Liver (tissue), 9 donors: ENCODE results near the gene CEP131. TPM values are rescaled to one million over a fixed set of nuclear protein-coding genes. Genes with fewer than 3 reads are reported as not detected.

Source experiments
- DNase-seq: peaks from one replicate; pipeline ENCODE4 v3.0.0-alpha.2; 2017; ENCODE audit warnings: low spot score
- H3K27ac ChIP-seq, 2 donors: one replicate each; pipeline ENCODE4 v1.7.0; 2013; ENCODE audit warnings: inconsistent platforms in 2 of 2, low read length in 2 of 2, control low read depth in 1 of 2, low read depth in 1 of 2, mild to moderate bottlenecking in 1 of 2
- H3K27me3 ChIP-seq, 4 donors: one replicate each; pipeline versions ENCODE4 v1.6.1 to v1.7.0; 2013; ENCODE audit warnings: low read length in 3 of 4, inconsistent platforms in 1 of 4, mild to moderate bottlenecking in 1 of 4, moderate library complexity in 1 of 4; ENCODE audit not compliant: control insufficient read depth in 4 of 4, insufficient read depth in 4 of 4
- H3K36me3 ChIP-seq, 4 donors: one replicate each; pipeline versions ENCODE4 v1.6.1 to v1.7.0; 2013; ENCODE audit warnings: low read length in 3 of 4, mild to moderate bottlenecking in 3 of 4, low read depth in 1 of 4, moderate library complexity in 1 of 4; ENCODE audit not compliant: control insufficient read depth in 4 of 4, insufficient read depth in 3 of 4
- H3K4me1 ChIP-seq, 4 donors: one replicate each; pipeline versions ENCODE4 v1.6.1 to v1.7.0; 2013; ENCODE audit warnings: low read length in 3 of 4, mild to moderate bottlenecking in 3 of 4, moderate library complexity in 1 of 4; ENCODE audit not compliant: control insufficient read depth in 4 of 4, insufficient read depth in 4 of 4
- H3K4me3 ChIP-seq, 3 donors: one replicate each; pipeline versions ENCODE4 v1.6.1 to v1.7.0; 2013; ENCODE audit warnings: low read length in 3 of 3, control low read depth in 1 of 3, low read depth in 1 of 3, mild to moderate bottlenecking in 1 of 3
- H3K9ac ChIP-seq, 2 donors: one replicate each; pipeline ENCODE4 v1.7.0; 2013; ENCODE audit warnings: low read length in 2 of 2, mild to moderate bottlenecking in 2 of 2, moderate library complexity in 2 of 2, control low read depth in 1 of 2, low read depth in 1 of 2
- H3K9me3 ChIP-seq, 4 donors: one replicate each; pipeline versions ENCODE4 v1.6.1 to v1.7.0; 2013; ENCODE audit warnings: low read length in 3 of 4; ENCODE audit not compliant: control insufficient read depth in 4 of 4
- EGR1 ChIP-seq, 2 donors: IDR thresholded peaks; 2 replicates each; pipeline ENCODE4 v1.6.1; 2016 to 2018; ENCODE audit warnings: antibody characterized with exemption in 2 of 2, low read depth in 2 of 2
- FOXA1 ChIP-seq: IDR thresholded peaks from 2 replicates; pipeline ENCODE4 v1.6.1; 2016; ENCODE audit warnings: antibody characterized with exemption
- FOXA2 ChIP-seq: IDR thresholded peaks from 2 replicates; pipeline ENCODE4 v1.6.1; 2016; ENCODE audit warnings: antibody characterized with exemption
- HNF4G ChIP-seq: IDR thresholded peaks from 2 replicates; pipeline ENCODE4 v1.6.1; 2016; ENCODE audit warnings: antibody characterized with exemption
- JUND ChIP-seq, 2 donors: IDR thresholded peaks; 2 replicates each; pipeline ENCODE4 v1.6.1; 2016; ENCODE audit warnings: antibody characterized with exemption in 2 of 2
- NR2F2 ChIP-seq: IDR thresholded peaks from 2 replicates; pipeline ENCODE4 v1.6.1; 2016; ENCODE audit warnings: antibody characterized with exemption
- RAD21 ChIP-seq, 2 donors: IDR thresholded peaks; 2 replicates each; pipeline ENCODE4 v1.6.1; 2016; ENCODE audit warnings: antibody characterized with exemption in 2 of 2, mild to moderate bottlenecking in 2 of 2
- RXRA ChIP-seq, 2 donors: IDR thresholded peaks; 2 replicates each; pipeline ENCODE4 v1.6.1; 2017 to 2018; ENCODE audit warnings: antibody characterized with exemption in 2 of 2, mild to moderate bottlenecking in 1 of 2
- SP1 ChIP-seq: IDR thresholded peaks from 2 replicates; pipeline ENCODE4 v1.6.1; 2018; ENCODE audit warnings: antibody characterized with exemption, mild to moderate bottlenecking
- TAF1 ChIP-seq: conservative IDR thresholded peaks from 2 replicates; pipeline ENCODE4 v1.6.1; 2016; ENCODE audit warnings: antibody characterized with exemption, mild to moderate bottlenecking
- YY1 ChIP-seq: IDR thresholded peaks from 2 replicates; pipeline ENCODE4 v1.6.1; 2016; ENCODE audit warnings: antibody characterized with exemption, mild to moderate bottlenecking
- WGBS: extraction: QIAGEN DNeasy Blood & Tissue Kit; methylation state at CpG from one replicate; pipeline ENCODE4 v1.1.7; 2013; 5-methylcytosine and 5-hydroxymethylcytosine counted together
- polyA plus RNA-seq, 2 donors: library from polyadenylated mRNA; stranded (reverse) in 1 of 2; unstranded in 1 of 2; fragments of 200-250 nt in 1 of 2; fragments of >200 nt in 1 of 2; fragmentation: Nextera tagmentation in 1 of 2; extraction: Ambion mirVana in 1 of 2; gene quantifications; one replicate each; pipeline versions ENCODE4 v1.2.1 to v1.2.3, GENCODE V29; 2013 to 2015
- total RNA-seq, 2 donors: library from RNA; depleted of rRNA; stranded (reverse); fragments of >200 nt; gene quantifications; one replicate each; pipeline ENCODE4 v1.2.3, GENCODE V29; 2014
- TF ChIP-seq, protein P1 (sequence below): IDR thresholded peaks from 2 replicates; pipeline ENCODE4 v1.6.1; 2016; ENCODE audit warnings: antibody characterized with exemption, mild to moderate bottlenecking
- TF ChIP-seq, protein P2 (sequence below): IDR thresholded peaks from 2 replicates; pipeline ENCODE4 v1.6.1; 2016; ENCODE audit warnings: antibody characterized with exemption
- TF ChIP-seq, protein P3 (sequence below): IDR thresholded peaks from 2 replicates; pipeline ENCODE4 v1.6.1; 2016; ENCODE audit warnings: antibody characterized with exemption
- TF ChIP-seq, protein P4 (sequence below): IDR thresholded peaks from 2 replicates; pipeline ENCODE4 v1.6.1; 2016; ENCODE audit warnings: antibody characterized with exemption
- donor health status: healthy.
- donor health status: healthy.
- donor health status: healthy.
- donor health status: healthy.
- donor health status: healthy.

Gene CEP131
- total and polyA plus RNA-seq, 4 donors: 0.71 to 6.3 (median 2.2) TPM

DNA sequence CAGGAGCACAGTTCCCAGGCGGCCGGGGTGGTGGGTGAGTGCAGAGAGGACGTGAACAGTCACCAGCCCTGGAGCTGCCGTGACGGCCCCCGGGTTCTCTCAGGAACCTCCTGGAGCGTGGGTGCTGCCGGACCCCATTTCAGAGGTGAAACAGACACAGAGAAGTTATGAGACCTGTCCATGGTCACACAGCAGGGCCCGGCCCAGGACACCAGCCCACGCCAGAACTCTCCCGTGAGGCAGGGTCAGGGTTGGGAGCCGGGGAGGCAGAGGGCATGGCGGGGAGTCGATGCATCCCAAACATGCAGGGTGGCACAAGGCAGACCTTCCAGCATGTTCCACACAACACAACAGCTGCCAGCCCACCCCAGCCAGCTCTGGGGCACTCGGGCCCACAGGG lies 61.2 kb downstream of the CEP131 start:
- no peak overlapping the region for H3K27ac ChIP-seq

DNA sequence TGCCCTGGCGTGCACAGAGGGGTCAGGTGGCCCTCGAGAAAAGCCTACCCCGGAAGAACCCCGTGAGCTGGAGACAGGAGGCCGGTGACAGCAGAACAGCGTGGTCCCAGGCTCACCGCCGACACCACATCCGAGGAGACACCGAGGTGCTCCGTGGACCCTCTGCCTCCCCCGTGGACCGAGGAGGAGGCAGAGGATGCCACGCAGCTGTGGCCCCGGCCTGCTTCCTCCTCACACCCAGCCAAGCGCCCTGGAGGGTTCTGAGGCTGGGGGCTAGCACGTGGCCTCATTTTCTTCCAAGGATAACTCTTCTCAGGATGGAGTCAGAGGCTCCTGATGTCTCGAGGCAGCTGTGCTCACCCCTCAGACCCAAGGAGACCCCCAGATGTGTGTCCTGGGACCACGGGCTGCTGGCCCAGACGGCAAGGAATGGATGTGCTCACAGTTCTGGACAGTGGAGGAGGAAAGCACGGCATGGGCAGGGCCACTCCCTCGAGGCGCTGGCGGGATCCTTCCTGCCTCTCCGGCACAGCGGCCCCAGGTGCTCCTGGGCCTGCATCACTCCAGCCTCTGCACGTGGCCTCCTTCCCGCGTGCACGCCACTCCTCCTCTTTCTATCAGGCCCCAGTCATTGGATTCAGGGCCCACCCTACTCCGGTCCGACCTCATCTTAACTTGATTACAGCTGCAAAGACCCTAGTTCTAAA lies 61.9 kb downstream of the CEP131 start:
- Histone ChIP-seq H3K4me1 (peaks cover 0 to 9% (median 3%) of the 10 kb centered on the region in 4 donors), H3K36me3 (no peaks in the 10 kb centered on the region), H3K9ac (no peak overlapping the region), H3K9me3 (no peaks in the 10 kb centered on the region), H3K27me3 (no peaks in the 10 kb centered on the region), H3K27ac (no peak overlapping the region), H3K4me3 (no peak overlapping the region)
- WGBS: 83% methylated on average over 32 of the region's 32 CpGs
- no peak for DNase-seq
- TF ChIP-seq, protein P1, sequence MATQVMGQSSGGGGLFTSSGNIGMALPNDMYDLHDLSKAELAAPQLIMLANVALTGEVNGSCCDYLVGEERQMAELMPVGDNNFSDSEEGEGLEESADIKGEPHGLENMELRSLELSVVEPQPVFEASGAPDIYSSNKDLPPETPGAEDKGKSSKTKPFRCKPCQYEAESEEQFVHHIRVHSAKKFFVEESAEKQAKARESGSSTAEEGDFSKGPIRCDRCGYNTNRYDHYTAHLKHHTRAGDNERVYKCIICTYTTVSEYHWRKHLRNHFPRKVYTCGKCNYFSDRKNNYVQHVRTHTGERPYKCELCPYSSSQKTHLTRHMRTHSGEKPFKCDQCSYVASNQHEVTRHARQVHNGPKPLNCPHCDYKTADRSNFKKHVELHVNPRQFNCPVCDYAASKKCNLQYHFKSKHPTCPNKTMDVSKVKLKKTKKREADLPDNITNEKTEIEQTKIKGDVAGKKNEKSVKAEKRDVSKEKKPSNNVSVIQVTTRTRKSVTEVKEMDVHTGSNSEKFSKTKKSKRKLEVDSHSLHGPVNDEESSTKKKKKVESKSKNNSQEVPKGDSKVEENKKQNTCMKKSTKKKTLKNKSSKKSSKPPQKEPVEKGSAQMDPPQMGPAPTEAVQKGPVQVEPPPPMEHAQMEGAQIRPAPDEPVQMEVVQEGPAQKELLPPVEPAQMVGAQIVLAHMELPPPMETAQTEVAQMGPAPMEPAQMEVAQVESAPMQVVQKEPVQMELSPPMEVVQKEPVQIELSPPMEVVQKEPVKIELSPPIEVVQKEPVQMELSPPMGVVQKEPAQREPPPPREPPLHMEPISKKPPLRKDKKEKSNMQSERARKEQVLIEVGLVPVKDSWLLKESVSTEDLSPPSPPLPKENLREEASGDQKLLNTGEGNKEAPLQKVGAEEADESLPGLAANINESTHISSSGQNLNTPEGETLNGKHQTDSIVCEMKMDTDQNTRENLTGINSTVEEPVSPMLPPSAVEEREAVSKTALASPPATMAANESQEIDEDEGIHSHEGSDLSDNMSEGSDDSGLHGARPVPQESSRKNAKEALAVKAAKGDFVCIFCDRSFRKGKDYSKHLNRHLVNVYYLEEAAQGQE: no peak
- no peak for TF ChIP-seq RXRA (IDR thresholded peaks at IDR 0.05)
- TF ChIP-seq, protein P2, sequence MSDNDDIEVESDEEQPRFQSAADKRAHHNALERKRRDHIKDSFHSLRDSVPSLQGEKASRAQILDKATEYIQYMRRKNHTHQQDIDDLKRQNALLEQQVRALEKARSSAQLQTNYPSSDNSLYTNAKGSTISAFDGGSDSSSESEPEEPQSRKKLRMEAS: no peak
- TF ChIP-seq JUND (IDR thresholded peaks at IDR 0.05): no peak
- TF ChIP-seq TAF1: no peak
- TF ChIP-seq, protein P3, sequence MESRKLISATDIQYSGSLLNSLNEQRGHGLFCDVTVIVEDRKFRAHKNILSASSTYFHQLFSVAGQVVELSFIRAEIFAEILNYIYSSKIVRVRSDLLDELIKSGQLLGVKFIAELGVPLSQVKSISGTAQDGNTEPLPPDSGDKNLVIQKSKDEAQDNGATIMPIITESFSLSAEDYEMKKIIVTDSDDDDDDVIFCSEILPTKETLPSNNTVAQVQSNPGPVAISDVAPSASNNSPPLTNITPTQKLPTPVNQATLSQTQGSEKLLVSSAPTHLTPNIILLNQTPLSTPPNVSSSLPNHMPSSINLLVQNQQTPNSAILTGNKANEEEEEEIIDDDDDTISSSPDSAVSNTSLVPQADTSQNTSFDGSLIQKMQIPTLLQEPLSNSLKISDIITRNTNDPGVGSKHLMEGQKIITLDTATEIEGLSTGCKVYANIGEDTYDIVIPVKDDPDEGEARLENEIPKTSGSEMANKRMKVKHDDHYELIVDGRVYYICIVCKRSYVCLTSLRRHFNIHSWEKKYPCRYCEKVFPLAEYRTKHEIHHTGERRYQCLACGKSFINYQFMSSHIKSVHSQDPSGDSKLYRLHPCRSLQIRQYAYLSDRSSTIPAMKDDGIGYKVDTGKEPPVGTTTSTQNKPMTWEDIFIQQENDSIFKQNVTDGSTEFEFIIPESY: no peak
- no peak for TF ChIP-seq SP1
- TF ChIP-seq, protein P4, sequence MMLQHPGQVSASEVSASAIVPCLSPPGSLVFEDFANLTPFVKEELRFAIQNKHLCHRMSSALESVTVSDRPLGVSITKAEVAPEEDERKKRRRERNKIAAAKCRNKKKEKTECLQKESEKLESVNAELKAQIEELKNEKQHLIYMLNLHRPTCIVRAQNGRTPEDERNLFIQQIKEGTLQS: no peak
- no peak for TF ChIP-seq FOXA2
- TF ChIP-seq YY1: no peak
- no peak for TF ChIP-seq NR2F2
- no peak for TF ChIP-seq RAD21 (IDR thresholded peaks at IDR 0.05)
- no peak for TF ChIP-seq FOXA1
- TF ChIP-seq HNF4G: no peak

More for the DNA sequence above, 61.2 kb downstream of the CEP131 start:
- Histone ChIP-seq H3K9ac (no peak overlapping the region), H3K36me3 (no peaks in the 10 kb centered on the region), H3K9me3 (no peaks in the 10 kb centered on the region), H3K4me3 (no peak overlapping the region), H3K27me3 (no peaks in the 10 kb centered on the region), H3K4me1 (peaks cover 0 to 11% (median 3%) of the 10 kb centered on the region in 4 donors)
- 93% methylated on average over 15 of the region's 15 CpGs for WGBS
- TF ChIP-seq, protein P2: no peak
- TF ChIP-seq HNF4G: no peak
- TF ChIP-seq, protein P3: no peak
- TF ChIP-seq, protein P1: no peak
- no peak for TF ChIP-seq YY1
- no peak for TF ChIP-seq EGR1 (IDR thresholded peaks at IDR 0.05; ENCODE audit: low read depth in 2 of 2)
- no peak for TF ChIP-seq FOXA2
- DNase-seq: no peak
